HL-60 (cell line): Measurements from ENCODE around the gene PLCL2.

Experiments
- GABPA ChIP-seq: IDR thresholded peaks from 2 replicates; pipeline ENCODE4 v1.6.1; 2012; ENCODE audit warnings: low read depth
- POLR2AphosphoS5 ChIP-seq: IDR thresholded peaks from 2 replicates; pipeline ENCODE4 v1.6.1; 2012; ENCODE audit warnings: low read depth
- TF ChIP-seq, protein P1 (sequence below): IDR thresholded peaks from one replicate; pipeline ENCODE4 v1.5.1; 2011; ENCODE audit warnings: low read length, control low read depth, inconsistent platforms; ENCODE audit not compliant: insufficient read depth

DNA sequence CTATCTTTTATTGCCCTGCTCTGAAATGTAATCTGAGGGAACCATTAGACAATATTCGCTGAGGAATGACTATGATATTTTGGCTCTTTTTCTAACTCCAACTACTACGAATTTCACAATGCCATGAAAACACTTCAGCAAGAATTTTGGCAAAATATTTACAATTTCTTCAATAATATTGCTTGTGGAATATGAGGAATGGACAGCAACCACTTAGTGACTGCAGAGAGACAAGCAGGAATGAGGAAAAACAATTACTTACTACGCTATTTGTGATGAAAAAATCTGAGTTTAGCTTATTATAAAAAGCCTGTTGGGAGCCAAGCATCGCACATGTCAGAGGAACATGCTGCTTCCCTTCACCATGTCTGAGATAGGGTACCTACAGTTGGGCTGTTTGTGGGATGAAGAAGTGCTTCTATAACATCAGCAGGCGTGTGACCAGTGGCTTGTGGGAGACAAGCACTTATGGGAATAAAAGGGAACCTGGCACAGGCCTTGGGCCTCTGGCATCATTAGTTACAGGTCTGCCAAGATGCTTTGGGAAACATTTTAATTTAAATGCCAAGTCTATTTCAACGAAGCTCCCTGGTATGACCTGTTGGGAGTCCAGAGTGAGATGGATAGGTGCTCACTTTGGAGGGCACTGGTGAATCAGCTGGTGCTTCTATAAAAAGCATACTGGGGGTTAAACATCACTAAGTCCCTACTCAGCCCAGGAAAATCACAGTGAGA lies 2.7 kb upstream of the PLCL2 start:
- TF ChIP-seq, protein P1, sequence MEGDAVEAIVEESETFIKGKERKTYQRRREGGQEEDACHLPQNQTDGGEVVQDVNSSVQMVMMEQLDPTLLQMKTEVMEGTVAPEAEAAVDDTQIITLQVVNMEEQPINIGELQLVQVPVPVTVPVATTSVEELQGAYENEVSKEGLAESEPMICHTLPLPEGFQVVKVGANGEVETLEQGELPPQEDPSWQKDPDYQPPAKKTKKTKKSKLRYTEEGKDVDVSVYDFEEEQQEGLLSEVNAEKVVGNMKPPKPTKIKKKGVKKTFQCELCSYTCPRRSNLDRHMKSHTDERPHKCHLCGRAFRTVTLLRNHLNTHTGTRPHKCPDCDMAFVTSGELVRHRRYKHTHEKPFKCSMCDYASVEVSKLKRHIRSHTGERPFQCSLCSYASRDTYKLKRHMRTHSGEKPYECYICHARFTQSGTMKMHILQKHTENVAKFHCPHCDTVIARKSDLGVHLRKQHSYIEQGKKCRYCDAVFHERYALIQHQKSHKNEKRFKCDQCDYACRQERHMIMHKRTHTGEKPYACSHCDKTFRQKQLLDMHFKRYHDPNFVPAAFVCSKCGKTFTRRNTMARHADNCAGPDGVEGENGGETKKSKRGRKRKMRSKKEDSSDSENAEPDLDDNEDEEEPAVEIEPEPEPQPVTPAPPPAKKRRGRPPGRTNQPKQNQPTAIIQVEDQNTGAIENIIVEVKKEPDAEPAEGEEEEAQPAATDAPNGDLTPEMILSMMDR: no peak
- TF ChIP-seq GABPA (no peak), POLR2AphosphoS5 (no peak)
